OCI-LY3 (cell line): Measurements from ENCODE around the gene ATP1B1.

ENCODE experiments used
- EZH2phosphoT487 ChIP-seq: fragments of 200-600 bp; shearing (Covaris generic); IDR thresholded peaks from 2 replicates; pipeline ENCODE4 v1.6.1; 2018; ENCODE audit warnings: antibody characterized with exemption, mixed run types, low read depth
- TF ChIP-seq, protein P1 (sequence below): fragments of 200-600, 300-600 bp; sonication (generic); IDR thresholded peaks from 2 replicates; pipeline ENCODE4 v1.5.1; 2014; ENCODE audit warnings: antibody characterized with exemption, low read length, low read depth

DNA sequence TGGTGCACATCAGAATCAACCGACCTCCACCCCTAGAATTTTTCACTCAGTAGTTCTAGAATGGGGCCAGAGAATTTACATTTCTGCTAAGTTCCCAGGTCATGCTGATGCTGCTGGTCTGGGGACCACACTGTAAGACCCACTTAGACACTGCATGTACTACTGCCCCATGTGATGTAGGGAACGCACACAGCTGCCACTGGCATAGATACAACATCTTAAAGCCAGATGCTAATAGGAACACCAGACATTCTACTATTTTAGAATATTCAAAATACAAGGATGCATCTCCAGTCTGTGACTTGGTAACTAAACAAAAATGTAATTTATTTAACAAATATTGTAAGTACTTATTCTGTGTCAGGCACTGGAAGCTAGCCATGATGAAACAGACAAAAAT lies 14.1 kb upstream of the ATP1B1 start:
- TF ChIP-seq, protein P1, sequence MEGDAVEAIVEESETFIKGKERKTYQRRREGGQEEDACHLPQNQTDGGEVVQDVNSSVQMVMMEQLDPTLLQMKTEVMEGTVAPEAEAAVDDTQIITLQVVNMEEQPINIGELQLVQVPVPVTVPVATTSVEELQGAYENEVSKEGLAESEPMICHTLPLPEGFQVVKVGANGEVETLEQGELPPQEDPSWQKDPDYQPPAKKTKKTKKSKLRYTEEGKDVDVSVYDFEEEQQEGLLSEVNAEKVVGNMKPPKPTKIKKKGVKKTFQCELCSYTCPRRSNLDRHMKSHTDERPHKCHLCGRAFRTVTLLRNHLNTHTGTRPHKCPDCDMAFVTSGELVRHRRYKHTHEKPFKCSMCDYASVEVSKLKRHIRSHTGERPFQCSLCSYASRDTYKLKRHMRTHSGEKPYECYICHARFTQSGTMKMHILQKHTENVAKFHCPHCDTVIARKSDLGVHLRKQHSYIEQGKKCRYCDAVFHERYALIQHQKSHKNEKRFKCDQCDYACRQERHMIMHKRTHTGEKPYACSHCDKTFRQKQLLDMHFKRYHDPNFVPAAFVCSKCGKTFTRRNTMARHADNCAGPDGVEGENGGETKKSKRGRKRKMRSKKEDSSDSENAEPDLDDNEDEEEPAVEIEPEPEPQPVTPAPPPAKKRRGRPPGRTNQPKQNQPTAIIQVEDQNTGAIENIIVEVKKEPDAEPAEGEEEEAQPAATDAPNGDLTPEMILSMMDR: no peak
- TF ChIP-seq EZH2phosphoT487: no peak
